ENCODE data around the gene IER3.

IER3 gene

GRCh38 chr6:30747902-30748769 lies 3.8 kb upstream of the IER3 start:
- no peak for DNase-seq (ENCODE audit: low read depth)

- DNase-seq (ENCODE audit: low read depth) = no peak
These were observed 2.9 kb upstream of the IER3 start for GRCh38 chr6:30747300-30747687.

GRCh38 chr6:30743099-30744053 lies 971 bp downstream of the IER3 start:
- DNase-seq (ENCODE audit: low read depth) = no peak

- peak; percentile 89 for DNase-seq (ENCODE audit: low read depth)
These were observed 1.8 kb downstream of the IER3 start, which contains the start of gene FLOT1 for GRCh38 chr6:30742316-30743098. Gene FLOT1 (minus strand): TSS chr6:30742687. CDS start chr6:30742189, 498 bp downstream.

- no peak for DNase-seq (ENCODE audit: low read depth)
These were observed 2.5 kb downstream of the IER3 start for GRCh38 chr6:30741789-30742315.

GRCh38 chr6:30741063-30741779 lies 3.1 kb downstream of the IER3 start:
- no peak for DNase-seq (ENCODE audit: low read depth)

- DNase-seq (ENCODE audit: low read depth) = no peak
These were observed 3.8 kb downstream of the IER3 start for GRCh38 chr6:30740540-30740870.

GRCh38 chr6:30738532-30738931 lies 5.8 kb downstream of the IER3 start:
- DNase-seq (ENCODE audit: low read depth) = no peak

GRCh38 chr6:30735668-30736314 lies 8.6 kb downstream of the IER3 start:
- DNase-seq (ENCODE audit: low read depth) = no peak

- DNase-seq (ENCODE audit: low read depth) = no peak
These were observed 12.0 kb downstream of the IER3 start for GRCh38 chr6:30732237-30732943.

GRCh38 chr6:30730601-30731435 lies 13.5 kb downstream of the IER3 start:
- DNase-seq (ENCODE audit: low read depth) = peak; percentile 67

GRCh38 chr6:30727920-30728553 lies 16.3 kb downstream of the IER3 start:
- no peak for DNase-seq (ENCODE audit: low read depth)

GRCh38 chr6:30726506-30727413 lies 17.6 kb downstream of the IER3 start:
- DNase-seq (ENCODE audit: low read depth) = no peak

GRCh38 chr6:30725713-30726505 lies 18.4 kb downstream of the IER3 start:
- no peak for DNase-seq (ENCODE audit: low read depth)

- no peak for DNase-seq (ENCODE audit: low read depth)
These were observed 19.3 kb downstream of the IER3 start for GRCh38 chr6:30724906-30725667.

Data from stimulated activated CD8-positive, alpha-beta memory T cell treated with anti-CD3 and anti-CD28 coated beads, Interleukin-7, amount 100 ng/mL, for 24 hours (primary cell).